GM12878 (cell line): ENCODE results near the gene ATP2A3.

Source experiments
- ATF7 ChIP-seq: fragments of 450-650 bp; IDR thresholded peaks from 2 replicates; pipeline ENCODE4 v1.6.1; 2016; ENCODE audit warnings: low read depth, mild to moderate bottlenecking
- CEBPB ChIP-seq, 2 experiments: fragments of 150-350 bp in 1 of 2; IDR thresholded peaks; 2 replicates each; pipeline ENCODE4 v1.6.1; 2012 to 2014; ENCODE audit warnings: low read depth in 2 of 2, low read length in 2 of 2, borderline replicate concordance in 1 of 2, inconsistent platforms in 1 of 2
- CHD2 ChIP-seq: IDR thresholded peaks from 2 replicates; pipeline ENCODE4 v1.6.1; 2011; ENCODE audit warnings: low read depth, low read length, improper control_type of control experiment, borderline replicate concordance
- RCOR1 ChIP-seq: conservative IDR thresholded peaks from 2 replicates; pipeline ENCODE4 v1.6.1; 2012; ENCODE audit warnings: low read depth, low read length, improper control_type of control experiment
- SMC3 ChIP-seq: IDR thresholded peaks from 2 replicates; pipeline ENCODE4 v1.6.1; 2011; ENCODE audit warnings: low read length, improper control_type of control experiment, borderline replicate concordance
- STAT3 ChIP-seq: IDR thresholded peaks from 2 replicates; pipeline ENCODE4 v1.6.1; 2011; ENCODE audit warnings: low read depth, low read length, improper control_type of control experiment
- TF ChIP-seq, protein P1 (sequence below), 3 experiments: IDR thresholded peaks in 2 of 3; conservative IDR thresholded peaks in 1 of 3; 2 replicates each; pipeline ENCODE4 v1.5.1; 2011; ENCODE audit warnings: low read depth in 3 of 3, low read length in 3 of 3, mild to moderate bottlenecking in 3 of 3, control low read depth in 2 of 3, moderate library complexity in 2 of 3, inconsistent platforms in 1 of 3, mixed read lengths in 1 of 3; ENCODE audit not compliant: control insufficient read depth in 2 of 3, insufficient read depth in 1 of 3; ENCODE audit errors: extremely low read depth in 1 of 3

DNA sequence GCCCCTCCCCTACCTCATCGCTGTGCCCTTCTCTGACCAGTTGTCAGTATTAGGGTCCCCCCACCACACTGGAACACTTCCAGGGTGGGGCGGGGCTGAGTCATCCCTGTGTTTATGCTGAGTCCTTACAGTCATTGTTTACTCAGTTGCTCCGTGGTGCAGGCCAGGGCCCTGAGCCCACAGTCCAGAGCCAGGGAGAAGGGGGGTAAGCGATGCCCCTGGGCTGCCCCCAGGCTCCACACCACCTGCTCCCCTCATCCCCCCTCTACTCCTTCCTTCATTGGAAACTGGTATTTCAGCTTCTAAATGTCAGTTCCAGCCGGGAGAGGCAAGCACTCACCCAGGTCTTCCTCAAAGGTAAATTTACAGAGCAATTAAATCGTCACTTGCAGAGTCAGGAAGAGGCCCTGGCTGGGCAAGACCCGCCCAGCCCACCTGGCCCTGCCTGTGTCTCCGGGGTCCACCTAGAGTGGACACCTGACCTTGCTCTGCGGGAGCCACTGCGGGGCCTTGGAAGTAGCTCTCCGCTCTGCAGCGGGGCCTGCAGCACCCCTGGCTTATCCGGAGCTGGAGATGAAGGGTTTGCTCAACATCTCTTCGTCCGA lies 4.8 kb downstream of the ATP2A3 start:
- TF ChIP-seq SMC3 (no peak), ATF7 (no peak), CHD2 (no peak), STAT3 (no peak), CEBPB (IDR thresholded peaks at IDR 0.05; ENCODE audit: borderline replicate concordance in 1 of 2, low read depth in 2 of 2, low read length in 2 of 2) (no peak), RCOR1 (no peak)
- TF ChIP-seq, protein P1, sequence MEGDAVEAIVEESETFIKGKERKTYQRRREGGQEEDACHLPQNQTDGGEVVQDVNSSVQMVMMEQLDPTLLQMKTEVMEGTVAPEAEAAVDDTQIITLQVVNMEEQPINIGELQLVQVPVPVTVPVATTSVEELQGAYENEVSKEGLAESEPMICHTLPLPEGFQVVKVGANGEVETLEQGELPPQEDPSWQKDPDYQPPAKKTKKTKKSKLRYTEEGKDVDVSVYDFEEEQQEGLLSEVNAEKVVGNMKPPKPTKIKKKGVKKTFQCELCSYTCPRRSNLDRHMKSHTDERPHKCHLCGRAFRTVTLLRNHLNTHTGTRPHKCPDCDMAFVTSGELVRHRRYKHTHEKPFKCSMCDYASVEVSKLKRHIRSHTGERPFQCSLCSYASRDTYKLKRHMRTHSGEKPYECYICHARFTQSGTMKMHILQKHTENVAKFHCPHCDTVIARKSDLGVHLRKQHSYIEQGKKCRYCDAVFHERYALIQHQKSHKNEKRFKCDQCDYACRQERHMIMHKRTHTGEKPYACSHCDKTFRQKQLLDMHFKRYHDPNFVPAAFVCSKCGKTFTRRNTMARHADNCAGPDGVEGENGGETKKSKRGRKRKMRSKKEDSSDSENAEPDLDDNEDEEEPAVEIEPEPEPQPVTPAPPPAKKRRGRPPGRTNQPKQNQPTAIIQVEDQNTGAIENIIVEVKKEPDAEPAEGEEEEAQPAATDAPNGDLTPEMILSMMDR (IDR thresholded peaks at IDR 0.05 in 2 of 3, conservative IDR thresholded peaks at IDR 0.05 in 1 of 3; ENCODE audit: control insufficient read depth in 2 of 3, extremely low read depth in 1 of 3, insufficient read depth in 1 of 3, low read depth in 3 of 3, low read length in 3 of 3): no peak
